ENCODE data around the gene ISG15.

GRCh38 chr1:1027791-1028190 is 14.5 kb downstream of the ISG15 start:
- no peak for TF ChIP-seq CTCF (IDR thresholded peaks at IDR 0.05 in 8 of 11, conservative IDR thresholded peaks at IDR 0.05 in 3 of 11)
- no peak for TF ChIP-seq POLR2A (IDR thresholded peaks at IDR 0.05)
